Keratinocyte (primary cell): Measurements from ENCODE around the gene CUL4A.

ENCODE experiments used
- EZH2 ChIP-seq: IDR thresholded peaks from one replicate; pipeline ENCODE4 v1.6.1; 2012; ENCODE audit warnings: inconsistent platforms, mild to moderate bottlenecking, low read length, moderate library complexity
- TF ChIP-seq, protein P1 (sequence below), 3 experiments: IDR thresholded peaks in 1 of 3; conservative IDR thresholded peaks in 1 of 3; optimal IDR thresholded peaks in 1 of 3; 2 replicates in 2 of 3; 3 replicates in 1 of 3; pipeline versions ENCODE3 to v1.5.1; 2011; ENCODE audit warnings: low read length in 3 of 3, mild to moderate bottlenecking in 3 of 3, moderate library complexity in 2 of 3, control low read depth in 1 of 3, inconsistent platforms in 1 of 3; ENCODE audit not compliant: insufficient read depth in 2 of 3; ENCODE audit errors: extremely low read depth in 1 of 3

DNA sequence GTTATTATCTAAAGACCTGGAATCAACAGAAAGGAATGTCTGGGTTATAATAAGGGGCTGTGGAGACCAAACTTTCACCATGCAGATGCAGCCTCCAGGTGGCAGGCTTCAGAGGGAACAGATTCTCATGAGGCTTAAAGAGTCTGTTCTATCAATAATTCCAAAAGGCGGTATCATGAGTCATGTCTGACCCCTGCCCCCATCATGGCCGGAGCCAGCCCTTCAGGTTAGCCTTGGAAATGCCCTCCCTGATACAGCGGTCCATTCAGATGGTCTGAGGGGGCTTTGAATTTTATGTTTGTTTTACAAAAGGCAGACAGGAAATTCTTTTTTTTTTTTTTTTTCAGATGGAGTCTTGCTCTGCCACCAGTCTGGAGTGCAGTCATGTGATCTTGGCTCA lies 66.0 kb downstream of the CUL4A start:
- TF ChIP-seq, protein P1, sequence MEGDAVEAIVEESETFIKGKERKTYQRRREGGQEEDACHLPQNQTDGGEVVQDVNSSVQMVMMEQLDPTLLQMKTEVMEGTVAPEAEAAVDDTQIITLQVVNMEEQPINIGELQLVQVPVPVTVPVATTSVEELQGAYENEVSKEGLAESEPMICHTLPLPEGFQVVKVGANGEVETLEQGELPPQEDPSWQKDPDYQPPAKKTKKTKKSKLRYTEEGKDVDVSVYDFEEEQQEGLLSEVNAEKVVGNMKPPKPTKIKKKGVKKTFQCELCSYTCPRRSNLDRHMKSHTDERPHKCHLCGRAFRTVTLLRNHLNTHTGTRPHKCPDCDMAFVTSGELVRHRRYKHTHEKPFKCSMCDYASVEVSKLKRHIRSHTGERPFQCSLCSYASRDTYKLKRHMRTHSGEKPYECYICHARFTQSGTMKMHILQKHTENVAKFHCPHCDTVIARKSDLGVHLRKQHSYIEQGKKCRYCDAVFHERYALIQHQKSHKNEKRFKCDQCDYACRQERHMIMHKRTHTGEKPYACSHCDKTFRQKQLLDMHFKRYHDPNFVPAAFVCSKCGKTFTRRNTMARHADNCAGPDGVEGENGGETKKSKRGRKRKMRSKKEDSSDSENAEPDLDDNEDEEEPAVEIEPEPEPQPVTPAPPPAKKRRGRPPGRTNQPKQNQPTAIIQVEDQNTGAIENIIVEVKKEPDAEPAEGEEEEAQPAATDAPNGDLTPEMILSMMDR (optimal IDR thresholded peaks at IDR 0.05 in 1 of 3, IDR thresholded peaks at IDR 0.05 in 1 of 3, conservative IDR thresholded peaks at IDR 0.05 in 1 of 3; ENCODE audit: extremely low read depth in 1 of 3, insufficient read depth in 2 of 3, low read length in 3 of 3), result peak; percentile 43 to 57 (median 56)
- TF ChIP-seq EZH2, result no peak
